ENCODE results near the gene PRR16.

Gene PRR16

DNA sequence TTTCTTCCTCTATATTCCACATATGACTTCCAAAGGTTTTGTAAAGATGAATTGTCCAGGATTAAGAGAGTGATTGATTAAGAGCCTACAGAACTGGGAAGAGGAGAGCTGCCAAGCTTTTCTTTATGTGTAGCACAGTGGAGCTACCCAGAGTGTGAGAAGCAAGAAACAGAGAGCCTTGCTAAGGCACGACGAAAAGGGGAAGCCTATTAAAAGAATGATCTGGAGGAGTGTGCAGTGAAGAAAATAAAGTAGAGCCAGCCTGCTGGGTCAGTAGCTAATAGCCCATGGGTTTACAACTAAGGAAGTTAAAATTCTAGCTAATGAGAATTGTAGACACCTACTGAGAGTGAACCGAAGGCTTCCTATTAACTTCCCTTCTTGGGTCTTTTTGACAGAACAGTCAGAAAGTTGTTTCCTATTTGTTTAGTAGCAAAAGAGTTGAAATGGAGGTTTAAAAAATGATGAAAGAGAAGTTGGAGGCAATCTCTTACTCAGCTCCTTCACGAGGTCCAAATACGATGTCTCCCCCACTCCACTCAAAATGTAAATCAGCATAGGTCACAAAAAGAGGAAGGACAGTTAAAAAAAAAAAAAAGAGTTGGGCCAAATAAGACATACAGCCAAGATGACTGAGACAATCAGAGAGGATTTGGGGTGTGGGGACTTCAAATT lies 957 bp upstream of the PRR16 start:
- no peak for DNase-seq (ENCODE audit: low spot score)

DNA sequence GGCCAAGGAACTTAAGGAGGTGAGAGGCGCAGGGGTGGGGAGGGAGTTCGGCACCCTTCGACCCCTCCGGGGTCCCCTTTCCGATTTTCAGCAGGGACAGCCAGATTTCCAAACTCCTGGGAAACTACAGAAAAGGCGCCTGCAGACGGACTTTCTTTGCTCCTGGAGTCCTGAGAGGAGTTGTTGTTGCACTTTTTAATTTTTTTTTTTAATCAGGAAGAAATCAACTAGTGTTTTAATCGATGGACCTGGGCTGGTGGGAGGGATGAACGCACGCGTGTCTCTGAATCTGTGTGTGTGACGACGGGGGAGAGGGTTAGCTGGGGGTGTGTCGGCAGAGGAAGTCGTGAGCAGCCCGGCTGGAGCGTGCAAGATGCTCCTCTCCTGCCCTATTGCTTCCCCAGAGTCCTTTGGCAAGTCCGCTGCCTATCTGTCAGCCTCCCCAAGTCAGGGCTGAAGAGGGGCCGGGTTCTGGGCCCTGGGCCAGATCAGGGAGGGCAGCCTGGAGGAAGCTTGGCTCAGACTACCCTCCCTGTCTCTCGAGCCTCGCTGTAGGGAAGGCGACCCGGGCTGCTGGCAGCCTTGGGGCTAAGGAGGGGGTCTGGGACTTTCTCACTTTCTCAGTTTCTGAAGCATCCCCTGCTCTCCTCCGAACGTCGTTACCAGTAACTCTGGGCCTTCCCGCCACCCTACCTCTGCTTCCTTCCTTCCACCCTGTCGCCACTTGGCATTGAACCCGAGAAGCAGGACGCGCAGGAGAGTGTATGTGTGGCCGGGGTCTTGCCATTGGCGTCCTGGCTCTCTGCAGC lies 731 bp downstream of the PRR16 start:
- no peak for DNase-seq (ENCODE audit: low spot score)

DNA sequence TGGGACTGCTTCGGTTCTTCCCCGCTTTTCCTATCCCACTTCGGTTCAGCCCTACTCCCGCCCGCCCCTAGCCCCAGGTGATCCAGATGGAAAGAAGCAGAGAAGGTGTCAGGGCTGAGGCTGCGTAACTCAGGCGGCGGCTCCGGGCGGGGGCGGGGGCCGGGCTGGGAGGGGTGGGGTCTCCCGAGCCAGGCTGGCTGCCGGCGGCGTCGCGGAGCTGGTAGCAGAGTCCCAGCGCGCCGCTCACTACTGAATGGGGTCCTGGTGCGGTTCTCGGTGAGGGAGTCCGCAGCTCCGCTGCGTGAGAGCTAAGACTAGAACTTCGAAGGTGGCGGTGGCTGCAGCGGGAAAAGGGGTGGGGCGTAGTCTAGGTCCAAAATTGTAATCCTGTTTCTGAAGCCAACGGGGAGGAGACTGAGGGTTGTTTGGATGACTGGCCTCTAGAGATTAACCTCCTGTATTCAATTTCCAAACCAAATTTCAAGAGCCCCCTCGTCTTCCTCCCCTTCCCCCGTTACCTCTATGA lies 1.4 kb downstream of the PRR16 start:
- no peak for DNase-seq (ENCODE audit: low spot score)

- DNase-seq (ENCODE audit: low spot score): no peak
Measured at GRCh38 chr5:120466341-120467006, 2.4 kb downstream of the PRR16 start.

DNA sequence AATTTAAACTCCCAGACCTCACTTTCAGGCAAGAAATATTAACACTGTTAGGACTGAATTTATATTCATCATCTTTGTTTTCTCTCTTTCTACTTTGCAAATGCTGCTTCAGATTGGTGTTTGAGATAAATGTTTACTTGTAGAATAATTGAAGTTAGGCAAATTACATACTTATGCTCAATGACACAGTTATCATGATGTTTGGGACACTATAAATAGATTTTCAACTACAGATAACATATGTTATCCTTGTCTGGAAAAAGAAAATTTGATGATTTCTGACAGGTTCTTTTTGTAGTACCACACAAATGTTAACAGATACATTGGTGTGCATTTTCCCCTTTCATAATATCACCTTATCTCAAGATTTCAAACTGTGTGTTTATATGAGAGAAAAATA lies 7.9 kb downstream of the PRR16 start:
- no peak for DNase-seq (ENCODE audit: low spot score)

DNA sequence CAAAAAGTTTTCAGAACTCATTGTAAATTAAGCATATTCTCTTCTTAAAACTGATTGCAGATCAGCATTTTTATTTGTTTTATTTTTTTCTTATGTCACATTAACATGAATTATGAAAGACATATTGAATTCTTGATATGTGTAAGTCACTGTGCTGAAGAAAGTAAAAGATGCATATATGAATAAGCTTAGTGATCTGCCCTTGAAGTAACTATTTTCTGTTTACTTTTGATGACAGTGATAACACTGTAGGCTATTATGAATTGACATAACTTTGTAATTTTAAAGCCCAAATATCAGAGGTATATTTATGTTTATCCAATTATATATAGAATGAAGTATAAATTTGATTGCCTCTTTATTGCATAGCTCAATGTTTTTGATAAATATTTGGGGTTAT lies 8.8 kb downstream of the PRR16 start:
- DNase-seq (ENCODE audit: low spot score): no peak

GRCh38 chr5:120473332-120473731 lies 9.2 kb downstream of the PRR16 start:
- DNase-seq (ENCODE audit: low spot score): no peak

DNA sequence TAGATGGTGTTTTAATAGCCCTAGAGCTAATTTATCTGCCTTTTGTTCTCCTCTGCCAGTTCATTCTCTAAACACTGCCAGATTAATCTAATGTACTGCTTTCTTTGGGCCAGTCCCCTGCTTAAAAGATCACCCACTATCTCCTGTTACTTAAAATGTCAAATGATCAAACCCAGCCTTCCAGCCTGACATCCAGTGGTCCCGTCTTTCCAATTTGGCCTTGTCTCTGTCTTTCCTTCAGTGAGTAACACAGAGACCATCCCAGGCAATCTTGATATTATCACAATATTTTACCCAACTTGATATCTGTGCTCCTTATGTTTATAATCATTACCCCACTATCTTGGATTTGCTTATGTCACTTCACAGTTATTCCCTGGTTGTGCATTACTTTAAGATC lies 12.0 kb downstream of the PRR16 start:
- DNase-seq (ENCODE audit: low spot score): no peak

DNA sequence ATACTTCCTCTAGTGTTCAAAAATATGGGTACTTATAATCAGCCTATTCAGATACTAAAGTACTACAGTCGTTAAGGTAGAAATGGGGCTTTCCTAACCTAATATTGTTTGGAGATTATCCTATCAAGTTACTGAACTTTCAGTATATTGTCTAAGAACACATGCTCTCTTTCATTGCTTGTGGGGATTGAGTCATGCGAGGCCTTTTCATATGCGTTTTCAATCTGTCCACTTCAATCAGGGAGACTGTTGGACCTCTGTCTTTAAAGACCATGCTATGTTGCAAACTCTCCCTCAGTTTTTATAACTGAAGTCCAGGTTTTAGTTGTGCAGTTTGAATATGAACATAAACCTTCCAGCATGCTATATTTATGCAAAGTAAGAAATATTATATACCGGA lies 15.0 kb downstream of the PRR16 start:
- no peak for DNase-seq (ENCODE audit: low spot score)

DNA sequence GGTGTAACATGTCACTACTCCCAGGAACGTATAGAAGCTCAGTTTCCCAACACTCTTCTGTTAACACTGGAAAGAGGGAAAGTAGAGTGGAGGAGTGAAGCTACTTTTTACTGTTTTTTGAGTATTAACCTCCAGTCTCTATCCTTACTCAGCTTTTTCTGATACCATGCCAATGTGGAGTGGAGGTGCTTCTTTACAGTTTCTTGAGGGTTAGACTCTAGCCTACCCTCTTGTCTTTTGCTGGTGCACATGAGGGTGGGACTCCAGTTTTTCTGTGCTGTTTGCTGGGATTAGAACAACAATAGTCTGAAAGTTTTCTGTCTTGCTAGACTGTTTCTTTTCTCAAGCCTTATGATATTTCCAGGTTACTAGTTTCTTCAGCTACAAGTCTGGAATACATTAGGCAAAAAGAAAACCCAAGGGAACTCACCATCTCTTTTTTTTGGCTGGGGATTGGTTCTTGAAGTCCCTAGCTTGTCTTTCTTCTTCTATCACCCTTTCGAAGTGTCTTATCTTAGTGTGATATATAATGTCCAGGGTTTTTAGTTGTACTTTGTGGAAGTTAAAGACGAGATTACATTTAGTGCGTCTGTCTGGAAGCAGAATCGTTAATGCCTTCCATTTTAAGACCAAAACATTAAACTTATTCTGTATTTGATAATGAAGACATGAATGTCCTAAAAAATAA lies 35.9 kb downstream of the PRR16 start:
- DNase-seq (ENCODE audit: low spot score): no peak

- DNase-seq (ENCODE audit: low spot score): no peak
Measured at GRCh38 chr5:120502531-120502930, 38.4 kb downstream of the PRR16 start.

- no peak for DNase-seq (ENCODE audit: low spot score)
Measured at GRCh38 chr5:120503341-120503740, 39.2 kb downstream of the PRR16 start.

- DNase-seq (ENCODE audit: low spot score): no peak
Measured at GRCh38 chr5:120504057-120504456, 40.0 kb downstream of the PRR16 start.

- no peak for DNase-seq (ENCODE audit: low spot score)
Measured at GRCh38 chr5:120507197-120507596, 43.1 kb downstream of the PRR16 start.

DNA sequence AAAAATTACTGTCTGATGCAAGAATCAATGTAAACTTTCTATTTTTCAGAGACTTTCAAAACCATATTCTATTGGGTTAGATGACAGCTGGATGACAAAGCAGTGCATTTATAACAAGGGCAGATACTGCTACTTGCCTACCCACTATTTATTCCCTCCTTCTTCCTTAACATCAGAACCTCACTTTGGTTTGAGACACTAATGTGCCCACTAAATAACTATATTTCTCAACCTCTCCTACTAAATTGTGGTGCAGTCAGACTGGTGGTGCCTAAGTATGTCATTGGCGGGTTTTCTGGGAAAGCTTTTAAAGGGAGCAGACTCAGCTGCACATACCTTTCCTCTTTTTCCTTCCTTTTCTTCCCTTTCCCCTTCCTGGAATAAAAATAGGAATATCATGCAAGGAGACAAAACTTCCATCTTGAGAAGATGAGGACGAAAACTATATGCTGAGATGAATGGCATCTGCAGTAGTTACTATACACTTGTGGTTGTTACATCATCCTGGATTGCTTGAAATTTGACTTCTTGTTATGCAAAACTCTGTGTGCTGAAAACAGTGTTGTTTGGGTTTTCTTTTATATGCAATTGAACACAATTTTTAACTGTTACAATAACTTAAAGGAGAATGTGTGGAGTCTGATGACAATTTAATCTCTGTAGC lies 43.8 kb downstream of the PRR16 start:
- DNase-seq (ENCODE audit: low spot score): no peak

DNA sequence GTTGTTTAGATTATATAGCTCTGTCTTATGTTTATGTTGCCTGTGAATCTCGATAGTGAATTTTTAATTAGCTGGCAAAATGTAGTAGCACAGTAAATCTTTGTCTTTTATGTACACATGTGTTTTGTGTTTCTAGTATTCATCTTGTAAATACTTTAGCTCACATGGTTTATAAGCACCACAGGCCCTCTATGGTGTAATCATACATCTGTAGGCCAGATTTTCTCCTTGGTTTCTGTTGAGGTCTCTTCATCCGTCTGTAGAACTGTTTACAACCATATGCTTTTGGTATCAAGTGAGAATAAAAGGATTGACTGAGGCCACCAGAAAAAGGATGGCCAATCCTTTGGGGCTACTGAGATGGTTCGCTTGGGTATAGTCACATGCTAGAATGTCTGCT lies 45.0 kb downstream of the PRR16 start:
- no peak for DNase-seq (ENCODE audit: low spot score)

GRCh38 chr5:120510098-120510637 lies 46.1 kb downstream of the PRR16 start:
- DNase-seq (ENCODE audit: low spot score): no peak

- no peak for DNase-seq (ENCODE audit: low spot score)
Measured at GRCh38 chr5:120510994-120511686, 47.0 kb downstream of the PRR16 start.

GRCh38 chr5:120512068-120512467 lies 48.0 kb downstream of the PRR16 start:
- no peak for DNase-seq (ENCODE audit: low spot score)

GRCh38 chr5:120512791-120513650 lies 48.9 kb downstream of the PRR16 start:
- DNase-seq (ENCODE audit: low spot score): no peak
